Activated T-cell treated with anti-CD3 and anti-CD28 coated beads, Interleukin-2, amount 50 U/mL, for 24 hours (primary cell): ENCODE results near the gene SNTG2.

Experiments
- DNase-seq: peaks from one replicate; pipeline ENCODE4 v3.0.0-alpha.2; 2020
- H3K27ac Mint-ChIP-seq: 2 replicates; pipeline ENCODE4 v1.8.0; 2020; ENCODE audit warnings: mild to moderate bottlenecking, mixed read lengths
- H3K27me3 Mint-ChIP-seq: 2 replicates; pipeline ENCODE4 v1.8.0; 2020; ENCODE audit warnings: mixed read lengths
- H3K36me3 Mint-ChIP-seq: 2 replicates; pipeline ENCODE4 v1.8.0; 2020; ENCODE audit warnings: low read depth, mixed read lengths
- H3K4me1 Mint-ChIP-seq: 2 replicates; pipeline ENCODE4 v1.8.0; 2020; ENCODE audit warnings: low read depth, mixed read lengths
- H3K4me3 Mint-ChIP-seq: 2 replicates; pipeline ENCODE4 v1.8.0; 2020; ENCODE audit warnings: mild to moderate bottlenecking, moderate library complexity, mixed read lengths
- H3K9me3 Mint-ChIP-seq: 2 replicates; pipeline ENCODE4 v1.8.0; 2020; ENCODE audit warnings: mixed read lengths

Gene SNTG2

DNA sequence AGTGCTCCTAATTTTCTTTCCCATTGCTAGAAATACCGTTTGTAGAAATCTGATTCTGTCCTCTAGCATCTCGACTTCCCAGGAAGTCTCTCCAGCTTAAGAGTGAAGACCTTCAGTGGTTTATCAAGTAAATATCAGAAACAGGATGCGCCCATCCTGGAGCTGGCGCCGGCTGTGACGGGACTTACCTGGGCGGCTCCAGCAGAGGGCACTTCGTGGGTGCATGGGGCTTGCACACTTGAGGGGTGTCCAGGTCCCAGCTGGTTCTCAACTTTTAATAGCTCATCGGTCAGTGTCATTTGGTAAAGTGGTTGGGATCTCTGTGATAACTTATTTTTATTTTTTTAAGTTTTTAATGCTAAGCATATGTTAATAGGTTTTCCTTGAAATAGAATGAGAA, 295.6 kb downstream of the SNTG2 start:
- H3K27ac Mint-ChIP-seq = no peak overlapping the region
- H3K27me3 Mint-ChIP-seq = peaks cover 6% of the 10 kb centered on the region
- peaks cover 7% of the 10 kb centered on the region for H3K4me1 Mint-ChIP-seq
- no peaks in the 10 kb centered on the region for H3K9me3 Mint-ChIP-seq
- H3K36me3 Mint-ChIP-seq = no peaks in the 10 kb centered on the region
- H3K4me3 Mint-ChIP-seq = no peak overlapping the region
- no peak for DNase-seq

DNA sequence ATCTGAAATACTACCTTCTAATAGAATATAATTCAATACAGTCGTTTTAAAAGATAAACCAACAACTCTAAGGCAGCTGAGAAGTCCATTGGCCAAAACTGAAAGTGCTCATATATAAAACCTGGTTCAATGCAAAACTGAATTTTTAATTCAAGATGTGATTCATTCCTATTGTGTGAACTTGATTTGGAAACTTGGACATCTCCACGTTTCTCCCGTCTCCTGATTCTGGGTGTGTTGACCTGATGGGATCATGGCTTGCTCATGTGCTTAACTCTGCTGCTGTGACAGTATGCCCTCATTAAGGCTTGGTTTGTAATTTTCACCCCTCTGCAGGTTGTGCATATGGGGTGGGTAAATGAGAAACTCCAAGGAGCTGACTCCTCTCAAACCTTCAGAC, 296.3 kb downstream of the SNTG2 start:
- Mint-ChIP-seq H3K36me3 (no peaks in the 10 kb centered on the region), H3K9me3 (no peaks in the 10 kb centered on the region), H3K4me1 (peaks cover 7% of the 10 kb centered on the region), H3K4me3 (no peak overlapping the region), H3K27ac (no peak overlapping the region), H3K27me3 (peaks cover 9% of the 10 kb centered on the region)
- no peak for DNase-seq

DNA sequence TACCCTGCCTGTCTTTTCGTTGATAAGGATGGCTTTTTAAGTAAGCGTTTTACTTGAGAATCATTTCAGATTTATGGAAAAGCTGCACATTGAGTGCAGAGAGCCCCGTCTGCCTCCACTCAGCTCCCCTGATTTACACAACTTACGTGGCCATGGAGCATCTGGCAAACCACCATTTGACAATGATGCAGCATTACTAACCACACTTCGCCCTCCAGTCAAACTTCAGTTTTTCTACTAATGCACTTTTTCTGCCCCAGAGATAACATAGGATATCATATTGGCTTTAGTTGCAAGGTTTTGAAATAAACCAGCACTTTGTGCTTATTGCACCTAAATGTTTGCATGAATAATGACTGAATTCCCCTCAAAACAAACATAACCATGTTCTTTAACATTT, 297.5 kb downstream of the SNTG2 start:
- no peak overlapping the region for H3K4me3 Mint-ChIP-seq
- H3K9me3 Mint-ChIP-seq = no peaks in the 10 kb centered on the region
- H3K27me3 Mint-ChIP-seq = peaks cover 10% of the 10 kb centered on the region
- no peak overlapping the region for H3K27ac Mint-ChIP-seq
- H3K36me3 Mint-ChIP-seq = no peaks in the 10 kb centered on the region
- DNase-seq = no peak
- H3K4me1 Mint-ChIP-seq = peaks cover 7% of the 10 kb centered on the region

DNA sequence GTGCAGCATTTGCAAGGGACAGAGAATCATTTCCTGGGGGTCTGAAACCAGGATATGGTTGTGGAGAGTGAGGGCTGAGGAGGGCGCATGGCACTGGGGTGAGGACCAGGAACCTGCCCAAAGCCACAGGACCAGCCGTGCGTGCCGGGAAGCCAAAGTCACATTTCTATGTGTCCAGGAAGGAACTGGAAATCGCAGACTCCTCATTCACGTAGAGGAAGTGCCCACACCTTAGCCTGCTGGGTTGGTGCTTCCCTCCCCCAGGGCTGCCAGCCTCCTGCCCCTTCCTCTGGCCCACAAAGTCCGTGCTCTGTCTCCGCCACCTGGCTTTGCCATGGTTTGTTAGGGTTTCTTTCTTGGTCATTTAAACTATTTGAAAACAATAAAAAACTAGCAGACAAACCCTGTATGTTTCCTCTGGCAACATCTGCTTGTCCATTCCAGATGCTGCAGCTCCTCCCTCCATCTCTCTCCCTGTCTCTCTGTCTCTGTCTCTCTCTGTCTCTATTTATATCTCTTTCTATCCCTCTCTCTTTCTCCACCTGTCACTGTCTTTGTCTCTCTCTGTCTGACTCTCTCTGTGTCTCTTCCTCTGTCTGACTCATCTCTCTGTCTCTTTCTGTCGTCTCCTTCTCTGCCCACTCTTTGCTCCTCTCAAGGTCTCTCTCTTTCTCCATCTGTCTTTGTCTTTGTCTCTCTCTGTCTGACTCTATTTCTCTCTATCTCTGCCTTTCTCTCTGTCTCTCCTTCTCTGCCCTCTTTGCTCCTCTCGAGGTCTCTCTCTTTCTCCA, 299.4 kb downstream of the SNTG2 start:
- Mint-ChIP-seq H3K9me3 (no peaks in the 10 kb centered on the region), H3K27ac (no peak overlapping the region), H3K27me3 (peaks cover 14% of the 10 kb centered on the region), H3K4me1 (peaks cover 7% of the 10 kb centered on the region), H3K4me3 (no peak overlapping the region), H3K36me3 (no peaks in the 10 kb centered on the region)
- no peak for DNase-seq

DNA sequence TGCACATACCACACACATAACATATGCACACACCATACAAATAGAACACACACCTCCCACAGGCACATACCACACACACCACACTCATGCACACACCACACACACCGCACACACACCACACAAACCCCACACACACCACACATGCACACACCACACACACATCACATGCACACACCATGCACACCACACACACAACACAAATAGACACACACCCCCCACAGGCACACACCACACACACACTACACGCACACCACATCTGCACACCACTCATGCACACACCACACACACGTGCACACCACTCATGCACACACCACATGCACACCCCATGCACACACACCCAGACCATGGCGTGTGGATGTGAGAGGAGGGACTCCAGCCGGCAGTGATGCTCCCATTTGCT, 300.9 kb downstream of the SNTG2 start:
- Mint-ChIP-seq H3K36me3 (no peaks in the 10 kb centered on the region), H3K9me3 (no peaks in the 10 kb centered on the region), H3K4me3 (no peak overlapping the region), H3K4me1 (peaks cover 7% of the 10 kb centered on the region), H3K27me3 (peaks cover 14% of the 10 kb centered on the region), H3K27ac (no peak overlapping the region)
- DNase-seq = no peak

DNA sequence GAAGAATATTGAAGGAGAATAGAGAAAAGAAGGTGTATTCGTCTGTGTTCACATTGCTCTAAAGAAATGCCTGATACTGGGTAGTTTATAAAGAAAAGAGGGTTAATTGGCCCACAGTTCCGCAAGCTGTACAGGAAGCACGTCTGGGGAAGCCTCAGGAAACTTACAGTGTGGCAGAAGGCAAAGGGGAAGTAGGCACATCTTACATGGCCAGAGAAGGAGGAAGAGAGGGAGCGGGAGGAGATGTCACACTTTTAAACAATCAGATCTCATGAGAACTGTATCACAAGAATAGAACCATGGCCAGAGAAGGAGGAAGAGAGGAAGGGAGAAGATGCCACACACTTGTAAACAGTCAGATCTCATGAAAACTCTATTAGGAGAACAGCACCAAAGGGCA, 303.0 kb downstream of the SNTG2 start:
- peaks cover 7% of the 10 kb centered on the region for H3K4me1 Mint-ChIP-seq
- H3K27ac Mint-ChIP-seq = no peak overlapping the region
- H3K9me3 Mint-ChIP-seq = no peaks in the 10 kb centered on the region
- no peaks in the 10 kb centered on the region for H3K36me3 Mint-ChIP-seq
- no peak overlapping the region for H3K4me3 Mint-ChIP-seq
- no peak for DNase-seq
- H3K27me3 Mint-ChIP-seq = peaks cover 14% of the 10 kb centered on the region

DNA sequence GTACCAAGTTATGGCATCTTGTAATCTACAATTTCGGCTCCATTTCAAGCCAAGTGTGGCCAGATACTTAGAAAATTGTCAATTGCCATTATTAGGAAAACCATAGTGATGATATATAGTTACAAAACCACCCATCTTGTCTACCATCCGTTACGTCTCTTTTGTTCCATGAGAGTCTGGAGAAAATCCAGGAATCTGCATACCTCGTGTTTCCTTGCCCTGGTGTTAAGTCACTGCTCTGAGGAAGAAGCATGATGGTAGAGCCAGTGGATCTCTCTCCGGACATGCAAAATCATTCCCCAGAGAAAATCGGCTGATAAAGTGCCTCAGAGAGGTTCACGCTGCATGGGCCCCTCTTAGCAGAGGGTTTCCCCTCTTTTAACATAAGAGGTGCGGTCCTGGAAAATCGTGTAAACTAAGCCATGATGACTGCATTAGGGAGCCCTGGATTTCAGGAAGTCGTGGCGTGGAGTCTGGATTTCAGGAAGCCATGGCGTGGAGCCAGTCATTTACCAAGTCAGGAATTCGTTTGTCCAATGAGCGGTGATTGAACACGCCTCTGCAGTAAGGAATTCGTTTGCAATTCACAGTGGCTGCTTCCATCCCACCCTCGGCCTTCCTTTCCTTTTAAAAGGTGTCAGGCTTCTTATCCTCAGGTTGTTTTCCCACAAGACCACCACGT, 304.2 kb downstream of the SNTG2 start:
- no peak for DNase-seq
- Mint-ChIP-seq H3K36me3 (no peaks in the 10 kb centered on the region), H3K9me3 (no peaks in the 10 kb centered on the region), H3K4me3 (no peak overlapping the region), H3K27ac (no peak overlapping the region), H3K27me3 (peaks cover 14% of the 10 kb centered on the region), H3K4me1 (peaks cover 7% of the 10 kb centered on the region)

DNA sequence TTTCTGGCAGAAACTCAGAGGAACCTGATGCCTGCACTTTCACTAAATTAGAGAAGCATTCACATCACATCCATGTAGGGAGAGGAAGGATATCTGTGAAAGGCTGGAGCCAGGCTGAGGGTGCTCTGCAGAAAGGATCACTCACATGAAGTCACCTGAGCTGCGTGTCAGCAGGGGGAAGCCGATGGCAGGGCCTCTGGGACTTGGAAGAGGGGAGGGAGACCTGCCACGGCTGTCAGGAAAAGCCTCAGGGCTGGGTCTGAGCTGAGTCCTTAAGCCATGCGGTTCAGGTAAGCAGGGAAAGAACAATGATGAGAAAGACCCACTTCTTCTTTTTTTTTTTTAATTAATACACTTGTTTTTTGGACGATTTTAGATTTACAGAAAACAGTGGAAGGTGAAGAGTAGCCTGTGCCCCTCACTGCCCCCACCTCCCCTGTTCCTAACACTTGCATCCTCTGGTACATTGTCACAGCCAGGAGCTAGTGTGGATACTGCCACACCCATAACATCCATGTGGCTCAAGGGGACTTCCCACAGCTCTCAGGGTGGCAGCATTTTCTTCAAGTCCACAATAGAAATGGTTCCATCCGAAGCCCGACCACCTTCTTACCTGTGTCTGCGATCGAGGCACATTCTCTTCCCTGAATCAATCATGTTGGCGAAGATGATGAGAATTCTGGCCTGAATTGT, 306.1 kb downstream of the SNTG2 start:
- Mint-ChIP-seq H3K9me3 (no peaks in the 10 kb centered on the region), H3K4me3 (no peak overlapping the region), H3K4me1 (no peaks in the 10 kb centered on the region), H3K27me3 (peaks cover 11% of the 10 kb centered on the region), H3K27ac (no peak overlapping the region), H3K36me3 (no peaks in the 10 kb centered on the region)
- DNase-seq = no peak

DNA sequence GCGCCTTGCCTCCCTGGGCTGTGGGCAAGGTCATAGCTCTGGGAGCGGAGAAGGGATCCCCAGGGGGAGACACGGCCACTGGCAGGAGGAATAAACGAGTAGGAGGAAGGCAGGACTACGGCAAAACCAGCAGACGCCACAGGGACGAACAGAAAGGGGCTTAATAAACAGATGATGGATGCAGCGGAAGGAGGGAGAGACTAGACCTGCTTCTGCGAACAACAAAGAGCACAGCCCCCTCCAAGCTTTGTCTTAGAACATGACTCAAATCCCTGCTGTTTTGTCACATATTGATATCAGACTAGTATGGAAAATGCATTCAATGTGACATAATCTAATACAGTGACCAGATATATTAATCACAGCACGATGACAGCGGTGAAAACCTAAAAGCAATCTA, 306.7 kb downstream of the SNTG2 start:
- Mint-ChIP-seq H3K4me3 (no peak overlapping the region), H3K27ac (no peak overlapping the region), H3K9me3 (no peaks in the 10 kb centered on the region), H3K4me1 (no peaks in the 10 kb centered on the region), H3K27me3 (peaks cover 11% of the 10 kb centered on the region), H3K36me3 (no peaks in the 10 kb centered on the region)
- DNase-seq = no peak

DNA sequence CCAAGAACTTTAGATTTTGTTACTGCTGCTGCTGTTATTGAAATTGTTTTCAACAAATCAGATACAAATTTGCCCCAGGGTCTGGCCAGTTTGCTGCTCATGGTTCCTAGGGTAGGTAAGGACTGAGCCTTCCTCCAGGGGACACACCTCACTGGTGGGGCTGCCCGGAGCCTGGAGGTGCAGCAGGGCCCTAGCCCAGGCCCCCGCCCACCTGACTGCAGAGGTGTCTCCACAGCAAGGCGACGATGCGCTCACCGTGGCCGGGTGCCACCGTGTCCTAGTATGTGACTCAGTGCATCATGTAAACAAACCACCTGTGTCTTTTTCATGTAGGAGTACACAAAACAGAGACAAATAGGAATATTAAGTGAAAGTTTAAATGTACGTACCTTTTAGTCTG, 309.1 kb downstream of the SNTG2 start:
- no peak for DNase-seq
- Mint-ChIP-seq H3K4me3 (no peak overlapping the region), H3K36me3 (no peaks in the 10 kb centered on the region), H3K4me1 (no peaks in the 10 kb centered on the region), H3K27me3 (peaks cover 2% of the 10 kb centered on the region), H3K27ac (no peak overlapping the region), H3K9me3 (no peaks in the 10 kb centered on the region)

DNA sequence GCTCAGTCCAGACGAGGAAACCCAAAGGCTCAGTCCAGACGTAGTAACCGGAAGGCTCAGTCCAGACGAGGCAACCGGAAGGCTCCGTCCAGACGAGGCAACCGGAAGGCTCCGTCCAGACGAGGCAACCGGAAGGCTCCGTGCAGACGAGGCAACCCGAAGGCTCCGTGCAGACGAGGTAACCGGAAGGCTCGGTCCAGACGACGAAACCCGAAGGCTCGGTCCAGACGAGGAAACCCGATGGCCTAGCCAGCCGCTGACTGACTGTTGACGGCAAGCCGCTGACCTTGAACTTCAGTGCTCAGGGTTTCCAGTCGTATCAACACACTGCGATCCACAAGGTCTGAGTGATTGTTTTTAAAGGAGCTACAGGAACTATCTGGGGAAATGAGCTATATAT, 312.0 kb downstream of the SNTG2 start:
- Mint-ChIP-seq H3K36me3 (no peaks in the 10 kb centered on the region), H3K4me1 (no peaks in the 10 kb centered on the region), H3K27ac (no peak overlapping the region), H3K9me3 (no peaks in the 10 kb centered on the region), H3K27me3 (no peaks in the 10 kb centered on the region), H3K4me3 (no peak overlapping the region)
- DNase-seq = no peak

DNA sequence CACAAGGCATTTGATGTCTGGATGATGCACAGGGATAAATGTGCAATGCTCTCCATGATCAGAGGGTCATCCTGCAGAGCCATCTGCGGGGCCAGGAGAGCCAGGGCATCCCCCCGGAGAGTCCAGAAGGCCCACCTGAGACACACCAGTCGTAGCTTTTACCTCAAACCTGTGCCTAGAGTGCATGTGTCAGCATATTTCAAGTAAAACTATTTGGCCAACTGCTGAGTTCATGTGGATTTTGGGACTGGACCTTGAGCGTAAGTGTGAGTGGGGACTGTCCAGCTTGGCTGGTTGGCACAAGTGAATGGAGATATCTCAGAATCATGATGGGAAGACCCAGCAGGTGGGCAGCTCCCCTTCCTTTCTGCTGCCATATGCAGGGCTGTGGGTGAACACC, 314.8 kb downstream of the SNTG2 start:
- Mint-ChIP-seq H3K36me3 (no peaks in the 10 kb centered on the region), H3K27me3 (peaks cover 2% of the 10 kb centered on the region), H3K4me1 (no peaks in the 10 kb centered on the region), H3K27ac (no peak overlapping the region), H3K9me3 (no peaks in the 10 kb centered on the region), H3K4me3 (no peak overlapping the region)
- DNase-seq = no peak

DNA sequence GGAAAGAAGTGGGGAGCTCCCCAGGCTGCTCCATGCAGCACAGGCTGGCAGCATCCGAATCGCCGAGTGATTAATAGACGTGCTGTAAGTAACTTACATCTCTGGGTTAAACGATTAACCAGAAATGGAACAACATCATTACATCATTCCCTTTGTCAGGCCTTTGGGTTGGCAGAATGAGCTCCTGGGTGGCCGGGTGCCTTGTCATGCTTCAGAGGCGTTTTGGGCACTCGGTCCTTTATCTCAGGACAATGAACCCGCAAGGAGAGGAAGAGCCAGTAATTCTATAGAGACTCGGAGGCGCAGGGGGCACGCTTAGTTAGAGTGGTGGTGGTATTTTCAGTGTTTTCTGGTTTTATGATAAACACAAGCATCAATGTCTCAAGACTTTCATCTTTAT, 315.7 kb downstream of the SNTG2 start:
- Mint-ChIP-seq H3K4me1 (no peaks in the 10 kb centered on the region), H3K9me3 (no peaks in the 10 kb centered on the region), H3K27ac (no peak overlapping the region), H3K36me3 (no peaks in the 10 kb centered on the region), H3K4me3 (no peak overlapping the region), H3K27me3 (peaks cover 6% of the 10 kb centered on the region)
- no peak for DNase-seq

DNA sequence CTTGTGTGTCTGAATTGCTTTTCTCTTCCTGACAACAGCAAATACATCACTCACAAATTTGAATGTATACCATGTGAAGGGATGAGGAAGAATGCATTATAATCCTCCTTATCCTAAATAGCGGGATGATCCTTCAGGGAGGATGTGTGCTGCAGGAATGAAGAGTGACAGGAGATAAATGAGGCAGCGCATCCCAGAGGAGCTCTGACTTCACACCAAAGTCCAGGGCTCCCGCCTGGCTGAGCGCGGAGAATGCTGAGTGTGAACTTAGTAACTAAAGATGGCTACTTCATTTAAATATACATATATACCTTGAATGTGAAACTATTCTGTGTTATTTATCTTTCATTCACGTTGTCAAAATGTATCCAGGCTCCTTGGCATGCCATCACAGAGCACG, 317.4 kb downstream of the SNTG2 start:
- Mint-ChIP-seq H3K4me1 (no peaks in the 10 kb centered on the region), H3K9me3 (no peaks in the 10 kb centered on the region), H3K27me3 (peaks cover 6% of the 10 kb centered on the region), H3K36me3 (no peaks in the 10 kb centered on the region), H3K27ac (no peak overlapping the region), H3K4me3 (no peak overlapping the region)
- no peak for DNase-seq

DNA sequence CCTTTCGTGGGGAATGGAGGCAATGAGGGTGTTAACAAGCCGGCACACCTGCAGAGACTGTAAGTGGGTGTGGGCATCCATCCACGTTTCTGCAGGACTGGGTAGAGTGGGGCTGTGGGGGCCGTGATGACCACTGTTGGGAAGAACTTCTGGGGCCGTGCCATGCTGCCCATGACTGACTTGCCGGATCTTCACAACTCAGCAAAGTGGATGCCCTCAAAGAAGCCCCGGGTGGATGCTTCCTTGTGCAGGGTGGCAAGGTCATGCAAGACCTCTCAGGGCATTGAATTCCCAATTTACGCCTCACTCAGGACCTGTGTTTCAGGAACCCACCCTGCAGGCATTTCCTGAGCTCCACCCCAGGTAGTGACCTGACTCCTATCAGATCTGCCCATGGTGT, 319.2 kb downstream of the SNTG2 start:
- H3K4me1 Mint-ChIP-seq = no peaks in the 10 kb centered on the region
- DNase-seq = no peak
- peaks cover 6% of the 10 kb centered on the region for H3K27me3 Mint-ChIP-seq
- H3K36me3 Mint-ChIP-seq = no peaks in the 10 kb centered on the region
- no peak overlapping the region for H3K4me3 Mint-ChIP-seq
- H3K9me3 Mint-ChIP-seq = peaks cover 5% of the 10 kb centered on the region
- no peak overlapping the region for H3K27ac Mint-ChIP-seq
